Gastrocnemius medialis (tissue), 4 donors: Measurements from ENCODE around the gene PRELP.

Experiments
- POLR2A ChIP-seq, 2 donors: fragments of 450-650 bp; IDR thresholded peaks; one replicate each; pipeline ENCODE4 v1.6.1; 2017; ENCODE audit warnings: antibody characterized with exemption in 2 of 2, mild to moderate bottlenecking in 2 of 2, moderate library complexity in 2 of 2
- TF ChIP-seq, protein P1 (sequence below), 5 experiments: fragments of 450-650 bp in 3 of 5; fragments of 200-600 bp in 2 of 5; sonication (generic) in 2 of 5; IDR thresholded peaks in 4 of 5; conservative IDR thresholded peaks in 1 of 5; 1 replicate in 4 of 5; 2 replicates in 1 of 5; pipeline ENCODE4 v1.5.1; 2016 to 2019; ENCODE audit warnings: antibody characterized with exemption in 5 of 5, mild to moderate bottlenecking in 3 of 5, moderate library complexity in 3 of 5

GRCh38 chr1:203525685-203526084 is 50.1 kb downstream of the PRELP start:
- TF ChIP-seq, protein P1, sequence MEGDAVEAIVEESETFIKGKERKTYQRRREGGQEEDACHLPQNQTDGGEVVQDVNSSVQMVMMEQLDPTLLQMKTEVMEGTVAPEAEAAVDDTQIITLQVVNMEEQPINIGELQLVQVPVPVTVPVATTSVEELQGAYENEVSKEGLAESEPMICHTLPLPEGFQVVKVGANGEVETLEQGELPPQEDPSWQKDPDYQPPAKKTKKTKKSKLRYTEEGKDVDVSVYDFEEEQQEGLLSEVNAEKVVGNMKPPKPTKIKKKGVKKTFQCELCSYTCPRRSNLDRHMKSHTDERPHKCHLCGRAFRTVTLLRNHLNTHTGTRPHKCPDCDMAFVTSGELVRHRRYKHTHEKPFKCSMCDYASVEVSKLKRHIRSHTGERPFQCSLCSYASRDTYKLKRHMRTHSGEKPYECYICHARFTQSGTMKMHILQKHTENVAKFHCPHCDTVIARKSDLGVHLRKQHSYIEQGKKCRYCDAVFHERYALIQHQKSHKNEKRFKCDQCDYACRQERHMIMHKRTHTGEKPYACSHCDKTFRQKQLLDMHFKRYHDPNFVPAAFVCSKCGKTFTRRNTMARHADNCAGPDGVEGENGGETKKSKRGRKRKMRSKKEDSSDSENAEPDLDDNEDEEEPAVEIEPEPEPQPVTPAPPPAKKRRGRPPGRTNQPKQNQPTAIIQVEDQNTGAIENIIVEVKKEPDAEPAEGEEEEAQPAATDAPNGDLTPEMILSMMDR (IDR thresholded peaks at IDR 0.05 in 4 of 5, conservative IDR thresholded peaks at IDR 0.05 in 1 of 5), result no peak
- TF ChIP-seq POLR2A (IDR thresholded peaks at IDR 0.05), result no peak
